K562 (cell line): Measurements from ENCODE around the gene PI4K2B. TPM values are rescaled to one million over a fixed set of nuclear protein-coding genes. Genes with fewer than 3 reads are reported as not detected.

ENCODE experiments used
- ATAC-seq: fragments of 200-7000 bp; cut with Tn5 transposase; 3 replicates; pipeline ENCODE4 v1.9.1; 2020; ENCODE audit warnings: moderate library complexity
- BruUV-seq: library from RNA; stranded (reverse); fragments of 400-500 nt; replicated peaks from 2 replicates; lab custom pipeline; 2021; lab: Mats Ljungman, UMichigan
- CTCF ChIA-PET: fragments of 300-600 bp; formaldehyde crosslinking; extraction: SDS; loops from one replicate; lab custom pipeline; 2021; ENCODE audit warnings: low intra/inter-chr PET ratio; lab: Yijun Ruan, JAX
- POLR2A ChIA-PET: fragments of 300-600, 350-650 bp; sonication (Branson Sonifier 250); formaldehyde crosslinking; extraction: SDS; loops from one replicate; lab custom pipeline; 2021; ENCODE audit warnings: antibody characterized with exemption, inconsistent platforms; lab: Yijun Ruan, JAX
- DNase-seq, 4 experiments: peaks; one replicate each; pipeline versions ENCODE4 v3.0.0 to v3.0.0-alpha.2; 2011 to 2018; ENCODE audit warnings: low spot score in 3 of 4, mixed read lengths in 3 of 4; ENCODE audit errors: extremely low read depth in 1 of 4
- FAIRE-seq: peaks from 2 replicates; lab custom pipeline; 2011; peaks lifted over from hg19 to GRCh38; lab: Jason Lieb, UNC
- H2AFZ ChIP-seq: 2 replicates; pipeline ENCODE4 v1.6.0; 2011; ENCODE audit warnings: low read depth, low read length, control low read depth, inconsistent platforms
- H3K27ac ChIP-seq: fragments of 200-600 bp; 3 replicates; pipeline ENCODE4 v1.8.0; 2011; ENCODE audit warnings: low read depth, mild to moderate bottlenecking, control low read depth, inconsistent platforms, low read length, moderate library complexity, mixed read lengths; ENCODE audit errors: extremely low read depth
- H3K27me3 ChIP-seq, 2 experiments: fragments of 300-600 bp in 1 of 2; 2 replicates in 1 of 2; 3 replicates in 1 of 2; pipeline versions ENCODE4 v1.6.0 to v1.8.0; 2011; ENCODE audit warnings: inconsistent platforms in 2 of 2, low read length in 2 of 2, mild to moderate bottlenecking in 1 of 2, mixed read lengths in 1 of 2, moderate library complexity in 1 of 2; ENCODE audit not compliant: control insufficient read depth in 2 of 2, insufficient read depth in 2 of 2
- H3K36me3 ChIP-seq: fragments of 300-600 bp; 3 replicates; pipeline ENCODE4 v1.8.0; 2011; ENCODE audit warnings: mild to moderate bottlenecking, low read length, inconsistent platforms; ENCODE audit not compliant: control insufficient read depth, insufficient read depth
- H3K4me1 ChIP-seq, 2 experiments: fragments of 200-600 bp in 1 of 2; replicated peaks in 1 of 2; 2 replicates in 1 of 2; 3 replicates in 1 of 2; pipeline versions ENCODE4 v1.5.1 to v1.8.0; 2011; ENCODE audit warnings: inconsistent platforms in 2 of 2, low read length in 2 of 2, mild to moderate bottlenecking in 1 of 2, mixed read lengths in 1 of 2, moderate library complexity in 1 of 2; ENCODE audit not compliant: control insufficient read depth in 2 of 2, insufficient read depth in 2 of 2
- H3K4me2 ChIP-seq: 2 replicates; pipeline ENCODE4 v1.6.1; 2011; ENCODE audit warnings: low read length, control low read depth, inconsistent platforms, mixed read lengths; ENCODE audit not compliant: insufficient read depth
- H3K4me3 ChIP-seq: fragments of 200-600 bp; sonication (generic), shearing (Covaris generic); 2 replicates; pipeline ENCODE4 v1.5.1; 2016; ENCODE audit warnings: control low read depth, inconsistent platforms
- H3K79me2 ChIP-seq: fragments of 200-600 bp; 3 replicates; pipeline ENCODE4 v1.8.0; 2011; ENCODE audit warnings: low read length, inconsistent platforms; ENCODE audit not compliant: control insufficient read depth, insufficient read depth
- H3K9ac ChIP-seq, 2 experiments: 2 replicates each; pipeline versions ENCODE4 v1.6.0 to v1.6.1; 2011; ENCODE audit warnings: low read depth in 2 of 2, low read length in 2 of 2, control low read depth in 1 of 2, inconsistent platforms in 1 of 2, mild to moderate bottlenecking in 1 of 2, mixed read lengths in 1 of 2; ENCODE audit not compliant: insufficient read depth in 1 of 2
- H3K9me1 ChIP-seq: one replicate; pipeline ENCODE4 v1.6.0; 2011; ENCODE audit warnings: inconsistent platforms, mild to moderate bottlenecking, low read length, moderate library complexity; ENCODE audit not compliant: control insufficient read depth, insufficient read depth
- H3K9me3 ChIP-seq: replicated peaks from 2 replicates; pipeline ENCODE4 v1.5.1; 2011; ENCODE audit warnings: low read depth, low read length, inconsistent platforms; ENCODE audit not compliant: control insufficient read depth, insufficient read depth
- H4K20me1 ChIP-seq: replicated peaks from 2 replicates; pipeline ENCODE4 v1.6.1; 2011; ENCODE audit warnings: low read length, inconsistent platforms, mixed read lengths; ENCODE audit not compliant: control insufficient read depth, insufficient read depth
- KLF13 ChIP-seq: fragments of 450-650 bp; IDR thresholded peaks from 2 replicates; pipeline ENCODE4 v1.6.1; 2016; ENCODE audit warnings: missing genetic modification characterization, low read depth, mild to moderate bottlenecking, missing compliant biosample characterization, moderate library complexity, borderline replicate concordance
- MAFG ChIP-seq: fragments of 450-650 bp; conservative IDR thresholded peaks from 2 replicates; pipeline ENCODE4 v1.6.1; 2016; ENCODE audit warnings: missing genetic modification characterization, missing compliant biosample characterization
- SIN3A ChIP-seq, 2 experiments: fragments of 150-350 bp in 1 of 2; IDR thresholded peaks; 2 replicates each; pipeline ENCODE4 v1.6.1; 2011 to 2016; ENCODE audit warnings: borderline replicate concordance in 2 of 2, low read depth in 2 of 2, low read length in 2 of 2, mild to moderate bottlenecking in 2 of 2, moderate library complexity in 2 of 2; ENCODE audit not compliant: control insufficient read depth in 1 of 2
- SMAD4 ChIP-seq: fragments of 250-450 bp; sonication (Bioruptor Pico); conservative IDR thresholded peaks from 2 replicates; pipeline ENCODE4 v1.8.0; 2021; ENCODE audit warnings: inconsistent platforms, mild to moderate bottlenecking, moderate library complexity
- TBL1XR1 ChIP-seq, 2 experiments: IDR thresholded peaks; 2 replicates each; pipeline ENCODE4 v1.6.1; 2012; ENCODE audit warnings: improper control_type of control experiment in 2 of 2, low read length in 2 of 2, mild to moderate bottlenecking in 1 of 2
- THRAP3 ChIP-seq: fragments of 450-650 bp; IDR thresholded peaks from 2 replicates; pipeline ENCODE4 v1.6.1; 2016; ENCODE audit warnings: mild to moderate bottlenecking, inconsistent platforms, borderline replicate concordance
- ZNF347 ChIP-seq: fragments of 450-650 bp; formaldehyde crosslinking; IDR thresholded peaks from 2 replicates; pipeline ENCODE4 v1.4.0; 2020; ENCODE audit warnings: low read depth, mild to moderate bottlenecking, moderate library complexity
- WGBS: fragments of 100-300 bp; shearing (Covaris generic); methylation state at CpG from one replicate; pipeline ENCODE4 v1.1.6; 2016; ENCODE audit warnings: low coverage, mixed read lengths; ENCODE audit not compliant: insufficient coverage; ENCODE audit errors: missing lambda C conversion rate; 5-methylcytosine and 5-hydroxymethylcytosine counted together
- in situ Hi-C: fragments of 300-500 bp; cut with MboI; formaldehyde crosslinking; loops from 4 replicates; pipeline ENCODE4 v1.15.0; 2018; ENCODE audit warnings: inconsistent platforms, mixed read lengths
- intact Hi-C: fragments of 100-400 bp; cut with micrococcal nuclease; formaldehyde crosslinking; loops from 2 replicates; pipeline ENCODE4 v1.14.2; 2022
- polyA plus RNA-seq, 8 experiments: library from polyadenylated mRNA; depleted of rRNA in 4 of 8; stranded (reverse) in 5 of 8; unstranded in 3 of 8; fragments of >200 nt; fragmentation: Nextera tagmentation in 2 of 8; fragmentation: Illumina TruSeq in 1 of 8; extraction: Ambion mirVana in 2 of 8; extraction: Trizol in 1 of 8; gene quantifications; 2 replicates each; pipeline versions ENCODE4 v1.2.1 to v1.2.3, GENCODE V29; 2011 to 2014; ENCODE audit warnings: inconsistent platforms in 1 of 8, missing spikeins in 1 of 8
- total RNA-seq, 7 experiments: library from RNA; depleted of rRNA in 6 of 7; stranded (reverse); fragments of >200 nt in 6 of 7; fragmentation: Illumina TruSeq in 2 of 7; extraction: Trizol in 2 of 7; gene quantifications; 2 replicates each; pipeline versions ENCODE4 v1.2.1 to v1.2.3, GENCODE V29; 2011 to 2021; ENCODE audit warnings: low replicate concordance in 1 of 7

The PI4K2B gene
- total and polyA plus RNA-seq, 9 of the 15 experiments (the other 6 are each of a cell fraction or from before 2014, with no cell fraction given): 4.5 to 21.4 (median 16.5) TPM

DNA sequence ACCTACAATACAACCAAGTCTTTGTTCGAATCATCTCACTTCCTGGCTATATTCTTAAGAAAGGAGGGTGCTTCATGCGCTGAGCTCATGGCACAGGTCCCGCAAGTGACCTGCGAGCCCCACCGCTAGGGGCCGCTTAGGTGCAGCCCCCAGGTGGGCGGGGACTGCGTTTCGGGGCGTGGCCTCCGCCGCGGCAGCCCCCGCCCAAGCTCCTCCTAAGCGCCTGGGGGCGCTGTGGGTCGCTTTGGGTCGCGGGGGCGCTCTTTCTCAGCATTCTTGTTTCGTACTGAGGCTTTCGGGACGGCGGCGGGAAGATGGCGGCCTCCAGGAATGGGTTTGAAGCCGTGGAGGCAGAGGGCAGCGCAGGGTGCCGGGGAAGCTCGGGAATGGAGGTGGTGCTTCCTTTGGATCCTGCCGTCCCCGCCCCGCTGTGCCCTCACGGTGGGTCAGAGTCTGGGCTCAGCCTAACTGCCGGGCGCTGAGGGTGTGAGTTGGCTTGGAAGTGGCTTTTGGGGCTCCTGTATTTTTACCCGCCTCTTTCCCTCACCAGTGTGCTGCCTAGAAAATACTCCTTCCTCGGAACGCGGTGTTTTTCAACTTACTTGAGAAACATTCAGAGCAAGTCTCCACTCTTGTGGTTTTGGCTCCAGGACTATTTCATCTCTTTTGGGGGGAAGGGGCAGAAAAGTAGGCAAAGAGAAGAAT, 78.8 kb downstream of the PI4K2B start, which contains the start of gene ZCCHC4 (continued):
- TF ChIP-seq TBL1XR1 (IDR thresholded peaks at IDR 0.05; ENCODE audit: low read length in 2 of 2): peak; percentile 71 to 74; a peak in 3 of 4 replicates
- TF ChIP-seq THRAP3: no peak
- no peak for TF ChIP-seq MAFG (tag)
- peak; percentile 78 for TF ChIP-seq SMAD4

DNA sequence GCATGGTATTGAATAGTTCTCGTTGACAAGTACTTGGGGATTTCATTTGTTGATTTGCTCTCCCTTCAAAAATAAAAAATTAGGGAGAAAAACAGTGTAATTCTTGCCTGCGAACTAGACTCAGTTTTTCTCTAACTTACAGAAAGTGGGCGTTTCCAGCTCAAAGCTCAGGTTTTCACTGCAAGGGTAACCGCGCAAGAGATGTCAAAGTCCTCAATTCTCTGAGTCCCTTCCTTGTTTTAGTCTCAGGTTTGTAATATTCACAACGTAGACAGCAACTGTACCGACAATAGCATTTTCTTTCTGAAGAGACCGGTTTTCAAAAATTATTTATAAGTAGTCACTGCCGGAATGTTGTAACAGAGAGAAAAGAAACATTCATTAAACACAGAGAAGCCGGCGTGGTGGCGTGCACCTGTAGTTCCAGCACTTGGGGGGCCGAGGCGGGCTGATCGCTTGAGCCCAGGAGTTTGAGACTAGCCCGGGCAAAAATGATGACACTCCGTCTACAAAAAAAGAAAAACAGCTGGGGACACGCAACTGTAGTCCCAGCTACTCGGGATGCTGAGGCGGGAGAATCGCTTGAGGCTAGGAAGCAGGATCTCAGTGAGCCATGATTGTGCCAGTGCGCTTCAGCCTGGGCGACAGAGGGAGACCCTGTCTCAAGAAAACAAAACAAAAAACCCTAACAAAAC, 79.5 kb downstream of the PI4K2B start:
- Histone ChIP-seq H3K27ac (peak overlapping the region; percentile 79), H3K9me3 (no peaks in the 10 kb centered on the region), H3K36me3 (peaks cover 39% of the 10 kb centered on the region; the same call in 2 of the 3 replicates), H3K27me3 (no peaks in the 10 kb centered on the region), H3K4me2 (peak overlapping the region; percentile 90), H2AFZ (peak overlapping the region; percentile 99), H3K79me2 (peaks cover 18% of the 10 kb centered on the region), H3K9me1 (no peaks in the 10 kb centered on the region), H3K9ac (peak overlapping the region; percentile 93 to 99)
- intact Hi-C loops (loop anchor here (2.0 to 5.0 kb wide), 2 partner anchors 64 to 79 kb away; partner anchors contain the start of genes ANAPC4 and PI4K2B), in situ Hi-C loops (no loop called here)
- POLR2A ChIA-PET: interaction anchor here (0.6 to 1.7 kb wide), 8 partner anchors 11 to 153 kb away, joined by 3 to 5 read pairs (median 4); partner anchors contain the start of gene SEPSECS
- DNase-seq (no peak), ATAC-seq (no peak)
- CTCF ChIA-PET: interaction anchor here (1.2 kb wide), 1 partner anchor 78 kb away, joined by 3 read pairs; no protein-coding TSS in a partner anchor
- TF ChIP-seq KLF13 (tag): peak; percentile 64; the same call in 1 of the 2 replicates
- TF ChIP-seq SIN3A (IDR thresholded peaks at IDR 0.05; ENCODE audit: borderline replicate concordance in 2 of 2, control insufficient read depth in 1 of 2, low read depth in 2 of 2, low read length in 2 of 2): 0 out of 4 replicates have a peak, but pooled peaks of 1 of the 2 experiments have one; percentile 13
- no peak for TF ChIP-seq ZNF347
- TF ChIP-seq, all 486 proteins: peak for 2
- peak overlapping the region; percentile 67 for H3K4me3 ChIP-seq
- no peaks in the 10 kb centered on the region for H4K20me1 ChIP-seq
- WGBS: 48% methylated on average over 23 of the region's 23 CpGs
- BruUV-seq: no TSS peak
- H3K4me1 ChIP-seq: peaks cover 9 to 10% of the 10 kb centered on the region in 2 experiments; a peak in 4 of 5 replicates
- FAIRE-seq: no peak
